Esophagus squamous epithelium (tissue), 5 donors: ENCODE data around the gene SLC22A31. TPM values are rescaled to one million over a fixed set of nuclear protein-coding genes. Genes with fewer than 3 reads are reported as not detected.
"Not testable (repeated sequence)": the region's sequence is repeated elsewhere in the genome, so short reads cannot be mapped to it uniquely, and the experiment has no call there.

Experiments used
- DNase-seq: peaks from one replicate; lab custom pipeline; 2025; lab: John Stamatoyannopoulos, UW
- H3K27ac ChIP-seq, 4 donors: fragments of 200-600 bp; sonication (generic); one replicate each; pipeline ENCODE4 v1.5.1; 2016 to 2019; ENCODE audit warnings: mild to moderate bottlenecking in 1 of 4
- H3K27me3 ChIP-seq, 4 donors: fragments of 200-600 bp; sonication (generic); 1 replicate in 3 of 4; 2 replicates in 1 of 4; pipeline versions ENCODE4 v1.5.1 to v1.6.0; 2017 to 2021; ENCODE audit warnings: antibody characterized with exemption in 1 of 4
- H3K36me3 ChIP-seq, 3 donors: fragments of 200-600 bp; sonication (generic); one replicate each; pipeline ENCODE4 v1.5.1; 2016 to 2019
- H3K4me1 ChIP-seq, 3 donors: fragments of 200-600 bp; sonication (generic); one replicate each; pipeline ENCODE4 v1.5.1; 2017 to 2019
- H3K4me3 ChIP-seq, 4 donors: fragments of 200-600 bp; sonication (generic); 1 replicate in 3 of 4; 2 replicates in 1 of 4; pipeline ENCODE4 v1.5.1; 2016 to 2019; ENCODE audit warnings: mild to moderate bottlenecking in 2 of 4, moderate library complexity in 1 of 4
- H3K9me3 ChIP-seq, 3 donors: fragments of 200-600 bp; sonication (generic); one replicate each; pipeline ENCODE4 v1.5.1; 2016 to 2019
- CTCF ChIP-seq, 6 experiments: fragments of 450-650 bp in 4 of 6; fragments of 200-600 bp in 2 of 6; sonication (generic) in 2 of 6; IDR thresholded peaks; one replicate each; pipeline ENCODE4 v1.5.1; 2016 to 2019; ENCODE audit warnings: antibody characterized with exemption in 6 of 6, mild to moderate bottlenecking in 4 of 6, moderate library complexity in 4 of 6
- POLR2A ChIP-seq, 4 donors: fragments of 450-650 bp; IDR thresholded peaks; one replicate each; pipeline ENCODE4 v1.6.1; 2017; ENCODE audit warnings: antibody characterized with exemption in 4 of 4, mild to moderate bottlenecking in 4 of 4, moderate library complexity in 3 of 4
- WGBS, 2 donors: methylation state at CpG; one replicate each; pipeline ENCODE4 v1.1.5; 2018; 5-methylcytosine and 5-hydroxymethylcytosine counted together
- intact Hi-C: fragments of 100-400 bp; cut with DNase I; formaldehyde crosslinking; loops from one replicate; pipeline ENCODE4 v1.15.0; 2022
- total RNA-seq, 4 donors: library from RNA; depleted of rRNA; stranded (reverse); fragments of >200 nt; gene quantifications; one replicate each; pipeline ENCODE4 v1.1.0, GENCODE V29; 2016
- donor health status: DM: yes; HTN: yes; CAD: no.

SLC22A31 gene
- total RNA-seq, 4 donors from 2014 or later: not detected

GRCh38 chr16:89244754-89245153 lies 44.4 kb upstream of the SLC22A31 start:
- no peak for TF ChIP-seq POLR2A (IDR thresholded peaks at IDR 0.05)
- no peak for TF ChIP-seq CTCF (IDR thresholded peaks at IDR 0.05)
- no peaks in the 10 kb centered on the region for H3K36me3 ChIP-seq
- WGBS, 2 donors: 68 to 69% methylated on average over 9 to 12 of the region's 12 CpGs
- intact Hi-C loops: no loop called here
- DNase-seq: no peak
- peaks cover 9 to 39% (median 12%) of the 10 kb centered on the region in 3 donors for H3K4me1 ChIP-seq
- no peaks in the 10 kb centered on the region for H3K27me3 ChIP-seq
- H3K9me3 ChIP-seq: no peaks in the 10 kb centered on the region
- H3K27ac ChIP-seq: no peak overlapping the region
- no peak overlapping the region for H3K4me3 ChIP-seq

DNA sequence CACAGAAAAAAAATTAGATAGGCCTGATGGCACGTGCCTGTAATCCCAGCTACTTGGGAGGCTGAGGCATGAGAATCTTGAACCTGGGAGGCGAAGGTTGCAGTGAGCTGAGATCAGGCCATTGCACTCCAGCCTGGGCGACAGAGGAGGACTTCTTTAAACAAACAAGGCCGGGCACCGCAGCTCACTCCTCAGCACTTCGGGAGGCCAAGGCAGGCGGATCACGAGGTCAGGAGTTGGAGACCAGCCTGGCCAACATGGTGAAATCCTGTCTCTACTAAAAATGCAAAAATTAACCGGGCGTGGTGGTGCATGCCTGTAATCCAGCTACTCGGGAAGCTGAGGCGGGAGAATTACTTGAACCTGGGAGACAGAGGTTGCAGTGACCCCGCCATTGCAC lies 43.9 kb upstream of the SLC22A31 start:
- H3K9me3 ChIP-seq, DNase-seq, intact Hi-C loops, H3K4me3 ChIP-seq, H3K27me3 ChIP-seq, H3K27ac ChIP-seq, H3K36me3 ChIP-seq: not testable (repeated sequence)
- peaks cover 9 to 39% (median 12%) of the 10 kb centered on the region in 3 donors for H3K4me1 ChIP-seq
- WGBS, 2 donors: 54 to 75% methylated on average over 12 to 13 of the region's 13 CpGs

DNA sequence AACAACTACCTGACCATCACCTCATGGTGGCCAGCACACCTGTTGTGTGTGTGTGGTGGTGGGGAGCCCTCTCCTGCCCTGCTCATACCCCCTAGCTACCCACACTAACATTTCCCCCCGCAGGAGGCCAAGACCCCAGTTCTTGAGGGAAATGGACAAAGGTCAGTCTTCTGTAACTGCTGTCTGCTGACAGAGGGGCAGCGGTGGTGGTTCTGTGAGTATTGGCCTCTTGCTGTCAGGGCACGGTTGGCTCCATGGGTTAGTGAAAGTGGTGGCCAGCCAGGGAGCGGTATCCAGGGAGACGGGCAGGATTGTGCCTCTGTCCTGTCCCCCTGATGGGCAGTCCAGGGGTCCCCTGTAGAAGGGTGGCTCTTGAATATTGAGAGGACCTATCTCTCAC lies 43.3 kb upstream of the SLC22A31 start:
- peaks cover 9 to 39% (median 12%) of the 10 kb centered on the region in 3 donors for H3K4me1 ChIP-seq
- no peaks in the 10 kb centered on the region for H3K36me3 ChIP-seq
- H3K27me3 ChIP-seq: no peaks in the 10 kb centered on the region
- H3K9me3 ChIP-seq: no peaks in the 10 kb centered on the region
- intact Hi-C loops: no loop called here
- WGBS, 2 donors: 71 to 80% methylated on average over 1 to 4 of the region's 5 CpGs
- no peak for DNase-seq
- no peak for TF ChIP-seq POLR2A (IDR thresholded peaks at IDR 0.05)
- TF ChIP-seq CTCF (IDR thresholded peaks at IDR 0.05): no peak
- H3K27ac ChIP-seq: no peak overlapping the region
- H3K4me3 ChIP-seq: no peak overlapping the region

GRCh38 chr16:89242795-89243200 lies 42.5 kb upstream of the SLC22A31 start:
- intact Hi-C loops: no loop called here
- 0% methylated on average over 1 of the region's 12 CpGs for WGBS, 2 donors

GRCh38 chr16:89241187-89242007 lies 41.1 kb upstream of the SLC22A31 start:
- TF ChIP-seq POLR2A (IDR thresholded peaks at IDR 0.05): peak in 2 of 4 donors; percentile 73 to 86
- no peak for TF ChIP-seq CTCF (IDR thresholded peaks at IDR 0.05)
- intact Hi-C loops: no loop called here
- WGBS, 2 donors: 2 to 3% methylated on average over 24 to 35 of the region's 39 CpGs

More at GRCh38 chr16:89242795-89243200, 42.5 kb upstream of the SLC22A31 start:
- no peaks in the 10 kb centered on the region for H3K27me3 ChIP-seq
- no peak for DNase-seq
- no peak overlapping the region for H3K27ac ChIP-seq
- H3K4me1 ChIP-seq: peaks cover 9 to 32% (median 12%) of the 10 kb centered on the region in 3 donors
- no peak overlapping the region for H3K4me3 ChIP-seq
- no peaks in the 10 kb centered on the region for H3K36me3 ChIP-seq
- TF ChIP-seq CTCF (IDR thresholded peaks at IDR 0.05): no peak
- no peaks in the 10 kb centered on the region for H3K9me3 ChIP-seq

More at GRCh38 chr16:89241187-89242007, 41.1 kb upstream of the SLC22A31 start:
- DNase-seq: no peak
- H3K4me3 ChIP-seq: peak overlapping the region; percentile 59 to 83 (median 78)
- no peaks in the 10 kb centered on the region for H3K27me3 ChIP-seq
- peaks cover 3 to 20% (median 4%) of the 10 kb centered on the region in 3 donors for H3K4me1 ChIP-seq
- no peaks in the 10 kb centered on the region for H3K9me3 ChIP-seq
- peak overlapping the region; percentile 90 to 98 (median 96) for H3K27ac ChIP-seq
- H3K36me3 ChIP-seq: no peaks in the 10 kb centered on the region
